ENCODE measurements around the gene B4GALT5.
A peak's percentile ranks its signal among the peaks of the same experiment; 100 is the strongest.

The B4GALT5 gene

DNA sequence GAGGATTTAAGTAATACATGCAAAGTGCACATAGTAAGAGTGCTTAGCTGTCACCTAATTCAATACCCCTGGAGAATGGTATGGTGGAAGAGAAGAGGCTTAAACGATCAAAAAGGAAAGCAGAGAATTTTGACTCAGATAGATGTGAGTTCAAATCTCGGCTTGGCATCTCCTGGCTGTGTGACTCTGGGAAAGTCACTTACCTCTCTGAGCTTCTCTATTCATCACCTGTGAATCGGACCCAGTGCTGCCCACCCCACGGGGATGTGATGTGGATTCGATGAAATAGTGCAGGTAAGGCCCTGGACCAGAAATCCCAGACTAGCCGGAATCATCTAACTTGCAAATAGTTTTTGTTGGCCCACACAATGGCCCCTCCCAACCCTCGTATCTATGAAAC lies 1.8 kb upstream of the B4GALT5 start:
- no peak for DNase-seq (ENCODE audit: low read depth)
- H3K4me3 ChIP-seq (ENCODE audit: low read length), result no peak overlapping the region
- no peak for TF ChIP-seq CTCF (IDR thresholded peaks at IDR 0.05; ENCODE audit: insufficient read depth, low read depth, low read length, missing control alignments)

GRCh38 chr20:49712996-49713752 lies 504 bp downstream of the B4GALT5 start:
- peak overlapping the region; percentile 79 for H3K4me3 ChIP-seq (ENCODE audit: low read length)
- TF ChIP-seq CTCF (IDR thresholded peaks at IDR 0.05; ENCODE audit: insufficient read depth, low read depth, low read length, missing control alignments), result no peak
- no peak for DNase-seq (ENCODE audit: low read depth)

- TF ChIP-seq CTCF (IDR thresholded peaks at IDR 0.05; ENCODE audit: insufficient read depth, low read depth, low read length, missing control alignments), result no peak
- DNase-seq (ENCODE audit: low read depth), result no peak
- H3K4me3 ChIP-seq (ENCODE audit: low read length), result peak overlapping the region; percentile 79
These were observed 1.1 kb downstream of the B4GALT5 start for GRCh38 chr20:49712646-49712995.

GRCh38 chr20:49712118-49712517 lies 1.6 kb downstream of the B4GALT5 start:
- DNase-seq (ENCODE audit: low read depth), result no peak
- TF ChIP-seq CTCF (IDR thresholded peaks at IDR 0.05; ENCODE audit: insufficient read depth, low read depth, low read length, missing control alignments), result no peak
- peak overlapping the region; percentile 79 for H3K4me3 ChIP-seq (ENCODE audit: low read length)

DNA sequence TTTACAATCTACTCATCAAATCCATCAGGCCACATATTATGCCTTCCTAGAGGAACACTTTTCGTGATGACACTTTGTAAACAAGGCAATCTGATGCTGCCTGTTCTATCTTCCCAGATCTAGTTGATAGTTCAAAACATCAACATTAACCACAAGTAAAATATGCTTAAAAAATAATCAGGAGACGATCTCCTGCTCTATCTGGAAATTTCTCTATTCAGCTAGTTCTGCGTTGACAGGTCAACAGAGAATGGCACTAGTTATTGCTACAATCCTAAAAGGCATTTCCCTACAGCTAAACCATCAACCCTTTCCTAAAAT lies 2.1 kb downstream of the B4GALT5 start:
- DNase-seq (ENCODE audit: low read depth), result no peak
- peak overlapping the region; percentile 79 for H3K4me3 ChIP-seq (ENCODE audit: low read length)
- no peak for TF ChIP-seq CTCF (IDR thresholded peaks at IDR 0.05; ENCODE audit: insufficient read depth, low read depth, low read length, missing control alignments)

- TF ChIP-seq CTCF (IDR thresholded peaks at IDR 0.05; ENCODE audit: insufficient read depth, low read depth, low read length, missing control alignments), result no peak
- no peak overlapping the region for H3K4me3 ChIP-seq (ENCODE audit: low read length)
- no peak for DNase-seq (ENCODE audit: low read depth)
These were observed 2.6 kb downstream of the B4GALT5 start for GRCh38 chr20:49710971-49711666.

DNA sequence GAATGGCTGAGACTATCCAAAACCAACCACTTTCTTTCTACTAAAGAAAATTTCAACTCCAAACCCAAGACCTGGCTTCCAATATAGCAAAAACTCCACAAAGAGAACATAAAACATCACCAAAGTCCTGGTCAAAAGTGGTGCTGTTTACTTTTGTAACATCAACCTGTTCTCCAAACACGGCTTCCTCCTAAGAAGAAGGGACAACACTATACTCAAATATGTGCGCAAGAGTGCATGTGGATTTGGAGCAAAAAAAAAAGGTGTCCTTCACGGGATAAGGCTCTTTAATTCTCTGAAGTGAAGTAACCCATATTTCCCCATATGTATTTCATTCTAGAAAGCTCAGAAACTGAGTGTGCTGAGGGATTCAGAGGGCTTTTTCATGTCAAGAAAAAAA lies 6.6 kb downstream of the B4GALT5 start:
- no peak for DNase-seq (ENCODE audit: low read depth)
- H3K4me3 ChIP-seq (ENCODE audit: low read length), result no peak overlapping the region

More for the DNA sequence above, 6.6 kb downstream of the B4GALT5 start:
- TF ChIP-seq CTCF (IDR thresholded peaks at IDR 0.05; ENCODE audit: insufficient read depth, low read depth, low read length, missing control alignments), result no peak
